ENCODE measurements around the gene IRF1.

Gene IRF1

GRCh38 chr5:132474131-132474723 is 16.3 kb downstream of the IRF1 start:
- DNase-seq: no peak

DNA sequence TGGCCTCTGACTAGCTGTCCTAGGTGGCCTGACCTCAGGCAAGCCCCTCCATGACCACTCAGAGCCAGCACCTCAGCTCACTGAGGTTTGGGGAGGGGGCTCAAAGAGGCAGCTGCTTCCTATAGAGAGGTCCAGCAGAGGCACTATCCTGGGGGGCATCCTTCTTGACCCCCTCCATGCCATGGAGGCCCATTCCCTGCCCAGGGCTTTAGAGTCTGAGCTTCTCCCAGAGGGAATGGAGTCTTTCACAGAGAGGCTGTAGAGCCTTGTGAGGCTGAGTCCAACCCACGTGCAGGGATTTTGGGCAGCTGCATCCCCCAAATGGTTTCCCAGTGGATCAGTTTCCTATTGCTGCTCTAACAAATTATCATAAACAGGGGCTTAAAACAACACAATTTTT is 16.9 kb downstream of the IRF1 start:
- no peak for DNase-seq

- DNase-seq: no peak
Measured at GRCh38 chr5:132473019-132473531, 17.5 kb downstream of the IRF1 start.

DNA sequence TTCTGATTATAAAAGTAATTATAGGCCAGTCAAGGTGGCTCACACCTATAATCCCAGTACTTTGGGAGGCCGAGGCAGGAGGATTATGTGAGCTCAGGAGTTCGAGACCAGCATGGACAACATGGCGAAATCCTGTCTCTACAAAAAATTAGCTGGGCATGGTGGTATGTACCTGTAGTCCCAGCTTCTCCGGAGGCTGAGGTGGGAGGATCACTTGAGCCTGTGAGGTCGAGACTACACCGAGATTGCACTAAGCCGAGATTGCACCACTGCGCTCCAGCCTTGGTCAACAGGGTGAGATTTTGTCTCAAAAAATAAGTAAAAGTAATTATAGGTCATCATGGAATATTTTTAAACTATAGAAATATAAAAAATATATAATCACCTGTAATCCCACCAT is 18.1 kb downstream of the IRF1 start:
- no peak for DNase-seq

- no peak for DNase-seq
Measured at GRCh38 chr5:132471944-132472343, 18.6 kb downstream of the IRF1 start.

- DNase-seq: no peak
Measured at GRCh38 chr5:132471151-132471907, 19.2 kb downstream of the IRF1 start.

GRCh38 chr5:132470596-132470995 is 20.0 kb downstream of the IRF1 start:
- DNase-seq: no peak

- DNase-seq: no peak
Measured at GRCh38 chr5:132470010-132470392, 20.6 kb downstream of the IRF1 start.

DNA sequence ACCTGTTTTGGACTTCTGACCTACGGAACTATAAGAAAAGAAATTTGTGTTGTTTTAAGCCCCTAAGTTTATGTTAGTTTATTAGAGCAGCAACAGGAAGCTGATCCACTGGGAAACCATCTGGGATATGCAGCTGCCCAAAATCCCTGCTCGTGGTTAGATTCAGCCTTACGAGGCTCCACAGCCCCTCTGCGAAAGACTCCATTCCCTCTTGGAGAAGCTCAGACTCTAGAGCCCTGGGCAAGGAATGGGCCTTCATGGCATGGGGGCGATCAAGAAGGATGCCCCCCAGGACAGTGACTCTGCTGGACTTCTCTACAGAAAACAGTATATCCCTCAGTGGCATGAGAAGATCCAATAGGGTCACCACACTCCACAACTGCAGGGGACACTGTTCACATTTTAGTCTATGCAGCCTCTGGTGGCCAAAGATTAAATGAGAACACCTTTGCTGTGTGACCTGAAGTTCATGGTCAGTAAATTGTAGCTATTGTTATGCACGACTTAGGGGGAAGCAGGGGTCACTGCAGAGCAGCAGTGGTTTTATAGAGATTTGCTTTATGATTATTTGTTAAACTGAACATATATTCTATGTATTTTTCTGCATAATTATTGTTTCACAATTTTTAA is 21.1 kb downstream of the IRF1 start:
- no peak for DNase-seq

DNA sequence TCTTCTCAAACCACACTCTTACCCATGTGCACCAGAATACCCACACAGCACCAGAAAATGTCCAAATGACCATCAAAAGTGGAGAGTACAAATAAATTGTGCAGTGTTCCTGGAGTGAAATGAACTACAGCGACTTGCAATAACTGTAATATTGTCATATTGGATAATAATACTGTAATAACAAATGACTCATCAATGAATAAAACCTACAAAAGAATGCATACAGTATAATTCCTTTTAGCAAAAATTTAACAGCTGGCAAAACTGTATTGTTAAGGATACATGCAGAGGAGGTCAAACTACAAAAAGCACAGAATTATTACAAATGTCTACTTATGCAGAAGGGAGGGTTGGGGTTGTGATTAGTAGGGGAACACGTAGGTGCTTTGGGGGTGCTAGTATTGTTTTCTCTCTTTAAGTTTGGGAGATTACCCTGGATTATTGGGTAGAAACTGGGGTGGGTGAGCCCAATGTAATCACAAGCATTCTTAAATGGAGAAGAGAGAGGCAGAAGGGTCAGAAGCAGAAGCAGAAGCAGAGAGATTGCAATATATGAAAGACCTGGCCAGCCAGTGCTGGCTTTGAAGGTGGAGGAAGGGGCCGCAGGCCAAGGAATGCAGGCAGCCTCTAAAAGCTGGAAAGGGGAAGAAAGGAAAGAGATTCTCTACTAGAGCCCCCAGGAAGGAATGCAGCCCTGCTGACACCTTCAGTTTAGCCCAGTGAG is 21.8 kb downstream of the IRF1 start:
- no peak for DNase-seq

DNA sequence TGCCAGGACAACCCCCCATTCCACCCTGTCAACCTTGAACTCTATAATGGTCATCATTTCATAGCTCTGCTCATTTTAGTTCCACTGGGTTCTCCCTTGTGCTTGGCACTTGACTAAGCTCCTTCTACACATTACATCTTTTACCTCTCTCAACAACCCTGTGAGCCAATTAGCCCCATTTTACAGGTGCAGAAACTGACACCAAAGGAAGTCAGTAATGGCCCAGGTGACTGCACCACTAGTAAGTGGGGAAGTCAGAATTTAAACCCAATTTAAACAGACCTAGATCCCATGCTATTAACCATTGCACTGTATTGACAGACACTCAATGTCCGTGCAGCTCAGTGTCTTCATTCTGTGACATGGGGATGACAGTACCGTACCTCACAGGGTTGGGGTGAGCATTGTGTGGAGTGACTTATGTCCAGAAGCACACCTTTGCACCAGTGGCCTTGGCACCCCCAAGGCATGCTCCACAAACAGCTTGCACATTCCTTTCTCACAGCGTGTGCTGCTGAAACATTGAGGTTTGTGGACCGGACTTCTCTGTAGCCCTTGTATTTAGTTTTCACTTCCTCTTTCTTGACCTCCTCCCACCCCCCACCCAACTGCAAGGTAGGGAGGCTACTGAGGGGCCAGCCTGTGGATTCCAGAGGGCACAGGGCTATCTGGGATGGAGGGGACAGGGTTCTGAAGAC is 23.1 kb downstream of the IRF1 start:
- DNase-seq: no peak

DNA sequence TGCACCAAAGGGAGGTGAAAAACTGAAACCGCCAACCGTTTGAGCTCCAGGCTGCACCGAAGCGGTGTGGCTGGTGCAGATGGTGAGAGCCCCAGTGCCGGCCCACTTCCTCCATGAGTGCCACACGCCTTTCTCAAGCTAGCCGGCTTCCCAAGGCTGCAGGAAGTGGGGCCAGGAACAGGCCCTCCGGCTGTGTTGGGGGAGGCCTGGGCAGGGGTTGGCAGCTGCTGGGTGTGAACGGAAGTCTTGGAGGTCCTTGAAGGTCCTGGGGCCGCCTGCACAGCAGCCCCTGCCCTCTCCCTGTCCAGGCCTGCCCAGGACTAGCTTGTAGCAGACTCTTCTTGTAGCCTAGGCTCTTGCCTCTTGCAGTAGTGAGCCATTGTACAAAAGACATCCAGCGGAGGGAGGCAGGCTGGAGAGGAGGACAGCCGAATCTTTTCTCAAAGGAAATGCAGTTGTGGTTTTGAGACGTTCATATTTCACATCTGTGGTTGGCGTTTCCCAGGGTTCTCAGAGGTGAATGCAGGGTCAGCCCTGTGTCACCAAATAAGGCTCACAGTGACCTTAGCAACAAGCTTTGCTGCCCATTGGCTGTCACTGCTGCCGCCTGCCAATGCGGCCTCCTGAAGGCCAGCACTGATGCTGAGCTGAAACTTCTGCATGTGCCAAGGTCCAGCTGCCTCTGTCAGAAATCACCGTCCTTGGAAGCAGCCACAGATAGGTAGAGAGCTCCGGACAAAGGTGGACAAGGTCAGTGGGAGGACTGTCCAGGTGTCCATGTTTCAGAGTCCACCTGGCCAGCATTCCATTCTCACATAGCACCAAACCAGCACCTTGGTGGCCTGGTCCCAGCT is 23.9 kb downstream of the IRF1 start:
- peak in 1 of 14 donors; percentile 19 for DNase-seq

DNA sequence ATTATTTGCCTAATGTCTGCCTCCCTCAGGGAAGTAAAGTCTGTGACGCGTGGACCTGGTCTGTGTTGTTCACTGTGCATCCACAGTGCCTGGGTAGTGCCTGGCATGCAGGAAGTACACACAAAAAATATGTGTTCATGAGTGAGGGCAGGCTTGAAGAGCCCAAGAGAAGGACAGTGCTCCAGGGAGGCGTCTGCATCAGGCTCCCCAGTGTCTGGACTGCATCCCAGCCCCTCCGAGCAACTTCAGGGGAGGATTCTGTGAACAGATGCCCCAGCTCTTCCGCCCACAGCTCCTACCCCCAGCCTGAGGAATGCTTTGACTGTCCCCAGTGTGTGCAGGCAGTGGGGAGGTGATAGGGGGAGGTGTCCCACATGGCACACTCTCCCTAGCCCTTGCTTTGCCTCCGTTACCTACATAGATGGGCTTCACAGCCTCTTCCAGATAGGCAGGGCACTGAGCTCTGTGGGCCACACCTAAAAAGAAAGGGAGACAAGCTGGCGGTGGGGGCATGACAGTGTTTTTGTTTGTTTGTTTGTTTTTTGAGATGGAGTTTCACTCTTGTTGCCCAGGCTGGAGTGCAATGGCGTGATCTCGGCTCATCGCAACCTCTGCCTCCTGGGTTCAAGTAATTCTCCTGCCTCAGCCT is 25.4 kb downstream of the IRF1 start:
- no peak for DNase-seq

DNA sequence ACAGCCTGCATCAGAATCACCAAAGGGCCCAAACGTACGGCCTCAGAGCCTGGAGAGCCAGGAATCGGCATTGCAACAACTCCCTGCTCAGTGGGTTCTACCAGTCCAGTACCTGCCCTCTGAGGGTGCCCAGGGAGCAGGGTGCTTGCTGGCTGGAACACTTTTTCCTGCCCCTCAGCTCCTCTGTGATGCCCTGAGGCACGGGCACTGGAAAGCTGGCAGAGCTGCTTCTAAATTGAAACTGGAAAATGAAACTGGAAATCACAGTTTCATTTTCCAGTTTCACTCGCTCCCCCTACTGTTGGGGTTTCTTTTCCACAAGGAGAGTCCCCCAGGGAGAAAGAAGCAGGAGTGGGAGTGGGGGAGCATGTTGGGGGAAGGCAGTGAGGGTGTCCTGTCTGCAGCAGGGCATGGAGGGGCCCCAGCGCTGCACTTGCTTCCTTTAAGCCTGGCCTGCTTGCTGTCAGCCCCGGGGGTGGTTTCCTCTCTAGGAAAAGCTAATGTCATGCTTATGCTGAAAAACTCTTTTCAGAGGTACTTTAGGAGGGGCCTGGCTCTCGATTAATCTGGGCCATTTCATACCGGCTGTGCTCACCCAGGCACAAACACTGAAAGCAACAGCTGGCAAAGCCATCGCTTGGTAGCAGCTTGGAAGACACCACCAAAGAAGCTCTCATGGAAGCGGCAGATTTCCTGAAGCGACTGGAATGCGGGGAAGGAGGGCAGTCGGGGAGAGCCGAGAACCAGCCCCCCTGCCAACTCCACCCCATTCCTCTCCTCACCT is 26.2 kb downstream of the IRF1 start:
- peak in 1 of 14 donors; percentile 17 for DNase-seq

- no peak for DNase-seq
Measured at GRCh38 chr5:132463811-132464155, 26.8 kb downstream of the IRF1 start.

- no peak for DNase-seq
Measured at GRCh38 chr5:132462856-132463745, 27.5 kb downstream of the IRF1 start.

- no peak for DNase-seq
Measured at GRCh38 chr5:132462333-132462732, 28.2 kb downstream of the IRF1 start.

GRCh38 chr5:132461569-132462070 is 29.0 kb downstream of the IRF1 start:
- DNase-seq: no peak

All from C1 segment of cervical spinal cord (tissue), 14 donors.